Adrenal gland (tissue), 12 donors: ENCODE measurements around the gene KCNMA1. TPM values are rescaled to one million over a fixed set of nuclear protein-coding genes. Genes with fewer than 3 reads are reported as not detected.

Source experiments
- DNase-seq, 7 donors: peaks; one replicate each; pipeline ENCODE4 v3.0.0-alpha.2; 2019 to 2020
- H3K27ac ChIP-seq, 5 donors: fragments of 200-600 bp; sonication (generic) in 4 of 5; 1 replicate in 3 of 5; 2 replicates in 2 of 5; pipeline versions ENCODE4 v1.5.1 to v1.8.0; 2016 to 2020; ENCODE audit warnings: mild to moderate bottlenecking in 1 of 5
- H3K27me3 ChIP-seq: fragments of 200-600 bp; 2 replicates; pipeline ENCODE4 v1.8.0; 2021
- H3K36me3 ChIP-seq, 2 donors: fragments of 200-600 bp; replicated peaks in 1 of 2; 1 replicate in 1 of 2; 2 replicates in 1 of 2; pipeline versions ENCODE4 v1.5.1 to v1.8.0; 2018 to 2022
- H3K4me1 ChIP-seq, 2 donors: fragments of 200-600 bp; replicated peaks in 1 of 2; 1 replicate in 1 of 2; 2 replicates in 1 of 2; pipeline versions ENCODE4 v1.5.1 to v1.8.0; 2018 to 2021
- H3K4me3 ChIP-seq, 4 donors: fragments of 200-600 bp; sonication (generic) in 3 of 4; one replicate each; pipeline ENCODE4 v1.5.1; 2016 to 2018
- H3K9me3 ChIP-seq, 3 donors: fragments of 200-600 bp; sonication (generic) in 1 of 3; replicated peaks in 1 of 3; 1 replicate in 2 of 3; 2 replicates in 1 of 3; pipeline versions ENCODE4 v1.5.1 to v1.8.0; 2016 to 2021
- POLR2A ChIP-seq, 2 donors: fragments of 450-650 bp; IDR thresholded peaks; one replicate each; pipeline ENCODE4 v1.6.1; 2017; ENCODE audit warnings: antibody characterized with exemption in 2 of 2, mild to moderate bottlenecking in 2 of 2, moderate library complexity in 1 of 2
- WGBS, 4 donors: extraction: QIAGEN DNeasy Blood & Tissue Kit in 2 of 4; methylation state at CpG; one replicate each; pipeline versions ENCODE4 v1.1.5 to v1.1.7; 2013 to 2017; 5-methylcytosine and 5-hydroxymethylcytosine counted together
- intact Hi-C, 2 donors: fragments of 100-400 bp; cut with DNase I; formaldehyde crosslinking; loops; one replicate each; pipeline versions ENCODE4 v1.14.1 to v1.15.0; 2022 to 2023
- polyA plus RNA-seq, 3 donors: library from polyadenylated mRNA; stranded (reverse); fragments of 200-250 nt in 2 of 3; fragments of 350-450 nt in 1 of 3; fragmentation: Illumina TruSeq in 1 of 3; extraction: RNeasy Lipid Tissue Mini Kit (QIAGEN cat#74804) in 1 of 3; gene quantifications; one replicate each; pipeline ENCODE4 v1.2.3, GENCODE V29; 2013 to 2014
- total RNA-seq, 9 donors: library from RNA; depleted of rRNA in 4 of 9; stranded (reverse); fragments of >200 nt in 4 of 9; fragments of 120-200 nt in 1 of 9; fragmentation: NEBNext Ultra II Directional in 1 of 9; extraction: Animal tissue kit (Norgen Biotek cat#: 25700) in 1 of 9; gene quantifications; one replicate each; pipeline versions ENCODE4 v1.1.0 to v1.2.4, GENCODE V29; 2013 to 2023
- TF ChIP-seq, protein P1 (sequence below), 6 experiments: fragments of 450-650 bp in 4 of 6; fragments of 200-600 bp in 2 of 6; sonication (generic) in 1 of 6; IDR thresholded peaks; 1 replicate in 5 of 6; 2 replicates in 1 of 6; pipeline versions ENCODE4 v1.5.1 to v1.8.0; 2016 to 2021; ENCODE audit warnings: antibody characterized with exemption in 6 of 6, mild to moderate bottlenecking in 2 of 6, moderate library complexity in 1 of 6
- donor health status: healthy with polysubstance abuse.
- donor health status: Bipolar disorder and iron deficiency.
- donor health status: DM: yes; HTN: yes; CAD: no.
- donor health status: DM: no; HTN: no; CAD: no.
- donor health status: DM: no; HTN: no; CAD: no.
- donor health status: DM: yes; HTN: yes; CAD: no.

The KCNMA1 gene
- total and polyA plus RNA-seq, 12 donors = 6.4 to 37.7 (median 13.4) TPM

DNA sequence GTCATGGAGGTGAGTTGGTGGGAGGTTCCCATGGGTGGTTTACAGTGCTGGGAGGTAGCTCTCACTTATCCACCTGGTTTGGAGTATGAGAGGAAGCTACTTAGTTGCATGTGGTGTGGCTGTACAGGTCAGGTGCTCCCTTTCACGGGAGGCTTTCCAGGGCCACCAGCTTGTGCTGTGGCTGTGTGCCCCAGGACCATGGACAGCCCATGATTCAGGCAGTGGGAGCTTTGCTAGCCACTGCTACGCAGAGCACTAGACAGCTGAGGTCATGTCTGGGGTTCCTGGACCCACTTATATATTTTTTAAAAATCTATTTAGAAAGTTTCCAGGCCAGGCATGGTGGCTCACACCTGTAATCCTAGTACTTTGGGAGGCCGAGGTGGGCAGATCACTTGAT is 42.5 kb upstream of the KCNMA1 start:
- 90 to 96% (median 93%) methylated on average over 2 to 3 of the region's 3 CpGs for WGBS, 4 donors
- no peak overlapping the region for H3K4me3 ChIP-seq

DNA sequence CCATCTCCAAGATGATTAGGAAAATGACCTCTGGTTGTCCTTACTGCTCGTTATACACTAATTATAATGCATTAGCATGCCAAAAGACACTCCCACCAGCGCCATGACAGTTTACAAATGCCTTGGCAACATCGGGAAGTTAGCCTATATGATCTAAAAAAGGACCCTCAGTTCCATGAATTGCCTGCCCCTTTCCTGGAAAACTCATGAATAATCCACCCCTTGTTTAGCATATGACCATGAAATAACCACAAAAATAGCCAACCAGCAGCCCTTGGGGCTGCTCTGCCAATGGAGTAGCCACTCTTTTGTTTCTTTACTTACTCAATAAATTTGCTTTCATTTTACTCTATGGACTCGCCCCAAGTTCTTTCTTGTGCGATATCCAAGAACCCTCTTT is 41.6 kb upstream of the KCNMA1 start:
- Histone ChIP-seq H3K27ac (no peak overlapping the region), H3K36me3 (no peaks in the 10 kb centered on the region), H3K9me3 (no peaks in the 10 kb centered on the region), H3K27me3 (no peaks in the 10 kb centered on the region), H3K4me3 (no peak overlapping the region), H3K4me1 (no peaks in the 10 kb centered on the region)
- intact Hi-C loops = no loop called here
- TF ChIP-seq, protein P1, sequence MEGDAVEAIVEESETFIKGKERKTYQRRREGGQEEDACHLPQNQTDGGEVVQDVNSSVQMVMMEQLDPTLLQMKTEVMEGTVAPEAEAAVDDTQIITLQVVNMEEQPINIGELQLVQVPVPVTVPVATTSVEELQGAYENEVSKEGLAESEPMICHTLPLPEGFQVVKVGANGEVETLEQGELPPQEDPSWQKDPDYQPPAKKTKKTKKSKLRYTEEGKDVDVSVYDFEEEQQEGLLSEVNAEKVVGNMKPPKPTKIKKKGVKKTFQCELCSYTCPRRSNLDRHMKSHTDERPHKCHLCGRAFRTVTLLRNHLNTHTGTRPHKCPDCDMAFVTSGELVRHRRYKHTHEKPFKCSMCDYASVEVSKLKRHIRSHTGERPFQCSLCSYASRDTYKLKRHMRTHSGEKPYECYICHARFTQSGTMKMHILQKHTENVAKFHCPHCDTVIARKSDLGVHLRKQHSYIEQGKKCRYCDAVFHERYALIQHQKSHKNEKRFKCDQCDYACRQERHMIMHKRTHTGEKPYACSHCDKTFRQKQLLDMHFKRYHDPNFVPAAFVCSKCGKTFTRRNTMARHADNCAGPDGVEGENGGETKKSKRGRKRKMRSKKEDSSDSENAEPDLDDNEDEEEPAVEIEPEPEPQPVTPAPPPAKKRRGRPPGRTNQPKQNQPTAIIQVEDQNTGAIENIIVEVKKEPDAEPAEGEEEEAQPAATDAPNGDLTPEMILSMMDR (IDR thresholded peaks at IDR 0.05) = no peak
- TF ChIP-seq POLR2A (IDR thresholded peaks at IDR 0.05) = no peak
- DNase-seq = no peak
- 78 to 90% (median 83%) methylated on average over 5 of the region's 5 CpGs for WGBS, 4 donors

More for the DNA sequence above, 42.5 kb upstream of the KCNMA1 start:
- Histone ChIP-seq H3K36me3 (no peaks in the 10 kb centered on the region), H3K9me3 (no peaks in the 10 kb centered on the region), H3K27me3 (no peaks in the 10 kb centered on the region), H3K4me1 (no peaks in the 10 kb centered on the region), H3K27ac (no peak overlapping the region)
- intact Hi-C loops = no loop called here
- TF ChIP-seq, protein P1 (IDR thresholded peaks at IDR 0.05) = no peak
- no peak for TF ChIP-seq POLR2A (IDR thresholded peaks at IDR 0.05)
- no peak for DNase-seq

DNA sequence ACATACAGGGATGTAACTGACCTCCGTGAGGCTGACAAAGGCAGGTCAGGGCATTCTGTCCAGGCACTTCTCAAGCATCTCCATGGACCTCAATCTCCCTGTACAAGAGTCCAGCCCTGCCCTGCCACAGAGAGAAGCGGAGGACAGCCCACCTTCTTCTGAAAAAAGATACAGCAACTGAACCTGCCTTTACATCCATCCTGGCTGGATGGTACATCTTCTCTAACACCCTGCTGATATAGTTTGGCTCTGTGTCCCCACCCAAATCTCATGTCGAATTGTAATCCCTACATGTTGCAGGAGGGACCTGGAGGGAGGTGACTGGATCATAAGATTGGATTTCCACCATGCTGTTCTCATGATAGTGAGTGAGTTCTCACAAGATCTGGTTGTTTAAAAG is 40.5 kb upstream of the KCNMA1 start:
- WGBS, 4 donors = 90 to 100% (median 91%) methylated on average over 3 of the region's 3 CpGs
- Histone ChIP-seq H3K27ac (no peak overlapping the region), H3K36me3 (no peaks in the 10 kb centered on the region), H3K9me3 (no peaks in the 10 kb centered on the region), H3K4me3 (no peak overlapping the region), H3K4me1 (no peaks in the 10 kb centered on the region), H3K27me3 (no peaks in the 10 kb centered on the region)
- intact Hi-C loops = no loop called here
- TF ChIP-seq, protein P1 (IDR thresholded peaks at IDR 0.05) = no peak
- TF ChIP-seq POLR2A (IDR thresholded peaks at IDR 0.05) = no peak
- DNase-seq = no peak

DNA sequence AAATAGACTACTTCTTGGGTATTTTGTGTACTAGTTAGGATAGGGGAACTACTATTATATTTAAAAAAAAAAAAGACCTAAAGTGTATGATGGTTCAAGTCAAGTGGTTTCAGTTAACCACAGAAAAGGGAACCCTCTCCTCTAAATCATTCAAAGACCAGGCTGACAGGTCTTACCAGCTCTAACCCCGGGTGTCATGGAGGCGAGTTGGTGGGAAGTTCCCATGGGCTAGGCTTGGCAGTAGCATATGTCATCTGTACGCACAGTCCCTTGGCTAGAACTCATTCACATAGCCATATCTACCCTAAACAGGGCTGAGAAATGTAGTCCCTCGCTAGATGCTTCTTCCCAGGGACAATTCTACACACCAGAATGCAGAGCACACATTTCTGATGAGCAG is 37.7 kb upstream of the KCNMA1 start:
- TF ChIP-seq, protein P1 (IDR thresholded peaks at IDR 0.05) = no peak
- TF ChIP-seq POLR2A (IDR thresholded peaks at IDR 0.05) = no peak
- Histone ChIP-seq H3K27ac (no peak overlapping the region), H3K4me1 (no peaks in the 10 kb centered on the region), H3K4me3 (no peak overlapping the region), H3K36me3 (no peaks in the 10 kb centered on the region), H3K9me3 (no peaks in the 10 kb centered on the region), H3K27me3 (no peaks in the 10 kb centered on the region)
- intact Hi-C loops = no loop called here
- 70 to 75% (median 75%) methylated on average over 2 to 4 of the region's 4 CpGs for WGBS, 4 donors
- DNase-seq = no peak
